Endothelial cell of umbilical vein (primary cell): ENCODE results near the gene TSC22D3. TPM values are rescaled to one million over a fixed set of nuclear protein-coding genes. Genes with fewer than 3 reads are reported as not detected.

Experiments
- BruUV-seq: library from RNA; stranded (reverse); fragments of 400-500 nt; replicated peaks from 2 replicates; lab custom pipeline; 2021; lab: Mats Ljungman, UMichigan
- CTCF ChIA-PET: fragments of 300-600, 350-600 bp; sonication (Branson Sonifier 250); formaldehyde crosslinking; loops from one replicate; lab custom pipeline; 2021; ENCODE audit warnings: antibody characterized with exemption, inconsistent platforms; lab: Charles Lee
- POLR2A ChIA-PET: fragments of 300-600, 350-600 bp; sonication (Branson Sonifier 250); formaldehyde crosslinking; loops from one replicate; lab custom pipeline; 2021; ENCODE audit warnings: antibody characterized with exemption, inconsistent platforms; lab: Charles Lee
- DNase-seq: peaks from one replicate; pipeline ENCODE4 v3.0.0-alpha.2; 2011; ENCODE audit warnings: low read depth, low spot score
- FAIRE-seq: peaks from 2 replicates; lab custom pipeline; 2011; peaks lifted over from hg19 to GRCh38; lab: Jason Lieb, UNC
- H2AFZ ChIP-seq: 2 replicates; pipeline ENCODE4 v1.6.0; 2012; ENCODE audit warnings: low read depth, low read length, control low read depth, inconsistent platforms
- H3K27ac ChIP-seq: 2 replicates; pipeline ENCODE4 v1.5.1; 2011; ENCODE audit warnings: low read depth, mild to moderate bottlenecking, control low read depth, low read length, moderate library complexity; ENCODE audit not compliant: insufficient read depth
- H3K27me3 ChIP-seq, 2 experiments: 2 replicates each; pipeline versions ENCODE4 v1.6.0 to v1.6.1; 2011; ENCODE audit warnings: low read length in 2 of 2, mixed read lengths in 1 of 2; ENCODE audit not compliant: control insufficient read depth in 2 of 2, insufficient read depth in 2 of 2
- H3K36me3 ChIP-seq, 2 experiments: 2 replicates in 1 of 2; 3 replicates in 1 of 2; pipeline ENCODE4 v1.5.1; 2011; ENCODE audit warnings: low read length in 2 of 2, mild to moderate bottlenecking in 1 of 2, moderate library complexity in 1 of 2; ENCODE audit not compliant: control insufficient read depth in 2 of 2, insufficient read depth in 2 of 2; ENCODE audit errors: extremely low read depth in 1 of 2
- H3K4me1 ChIP-seq: 3 replicates; pipeline ENCODE4 v1.5.1; 2011; ENCODE audit warnings: mild to moderate bottlenecking, low read length; ENCODE audit not compliant: control insufficient read depth, insufficient read depth; ENCODE audit errors: extremely low read depth
- H3K4me2 ChIP-seq: 2 replicates; pipeline ENCODE4 v1.6.1; 2011; ENCODE audit warnings: low read length, control low read depth, mixed read lengths; ENCODE audit not compliant: insufficient read depth
- H3K4me3 ChIP-seq, 3 experiments: fragments of 200-600 bp in 1 of 3; sonication (generic), shearing (Covaris generic) in 1 of 3; replicated peaks in 1 of 3; 2 replicates each; pipeline ENCODE4 v1.5.1; 2011 to 2016; ENCODE audit warnings: control low read depth in 3 of 3, low read length in 3 of 3, mild to moderate bottlenecking in 2 of 3, inconsistent platforms in 1 of 3, low read depth in 1 of 3, moderate library complexity in 1 of 3; ENCODE audit not compliant: insufficient read depth in 1 of 3
- H3K79me2 ChIP-seq: 2 replicates; pipeline ENCODE4 v1.6.0; 2012; ENCODE audit warnings: low read length, inconsistent platforms; ENCODE audit not compliant: control insufficient read depth, insufficient read depth
- H3K9ac ChIP-seq: replicated peaks from 2 replicates; pipeline ENCODE3; 2011; ENCODE audit warnings: low read length, control low read depth; ENCODE audit not compliant: insufficient read depth; ENCODE audit errors: extremely low read depth
- H3K9me1 ChIP-seq: replicated peaks from 3 replicates; pipeline ENCODE4 v1.6.0; 2011; ENCODE audit warnings: mild to moderate bottlenecking, low read length; ENCODE audit not compliant: control insufficient read depth, insufficient read depth; ENCODE audit errors: extremely low read depth
- H3K9me3 ChIP-seq: replicated peaks from 2 replicates; pipeline ENCODE4 v1.5.1; 2012; ENCODE audit warnings: low read length, inconsistent platforms; ENCODE audit not compliant: control insufficient read depth, insufficient read depth
- H4K20me1 ChIP-seq: replicated peaks from 2 replicates; pipeline ENCODE3; 2011; ENCODE audit warnings: mild to moderate bottlenecking, low read length; ENCODE audit not compliant: control insufficient read depth, insufficient read depth; ENCODE audit errors: extremely low read depth
- FOS ChIP-seq: IDR thresholded peaks from 2 replicates; pipeline ENCODE4 v1.6.1; 2011; ENCODE audit warnings: mild to moderate bottlenecking, low read length, moderate library complexity, borderline replicate concordance; ENCODE audit not compliant: insufficient read depth
- GATA2 ChIP-seq: IDR thresholded peaks from 2 replicates; pipeline ENCODE4 v1.7.0; 2011; ENCODE audit warnings: low read depth, mild to moderate bottlenecking, moderate library complexity, mixed read lengths, low read length; ENCODE audit not compliant: insufficient read length, insufficient read depth
- MYC ChIP-seq: IDR thresholded peaks from one replicate; pipeline ENCODE4 v1.6.1; 2011; ENCODE audit warnings: mild to moderate bottlenecking, low read depth, low read length
- POLR2A ChIP-seq: IDR thresholded peaks from 2 replicates; pipeline ENCODE4 v1.6.1; 2012; ENCODE audit warnings: low read depth, mild to moderate bottlenecking, control low read depth, low read length
- POLR2AphosphoS5 ChIP-seq: IDR thresholded peaks from 2 replicates; pipeline ENCODE4 v1.6.1; 2012; ENCODE audit warnings: low read depth, mild to moderate bottlenecking, control low read depth, low read length, moderate library complexity; ENCODE audit not compliant: insufficient read depth
- dilution Hi-C: fragments of 300-500 bp; cut with MboI; formaldehyde crosslinking; loops from one replicate; pipeline ENCODE4 v1.15.0; 2019; ENCODE audit warnings: low sequenced_read_pairs; ENCODE audit not compliant: extremely low pct_ligation_motif_present
- intact Hi-C: fragments of 100-400 bp; cut with micrococcal nuclease; formaldehyde crosslinking; loops from one replicate; pipeline ENCODE4 v1.10.0; 2022
- polyA plus RNA-seq, 4 experiments: library from polyadenylated mRNA; depleted of rRNA in 3 of 4; stranded (reverse) in 3 of 4; unstranded in 1 of 4; fragments of >200 nt; gene quantifications; 2 replicates each; pipeline versions ENCODE4 v1.2.1 to v1.2.3, GENCODE V29; 2011 to 2012; ENCODE audit warnings: missing spikeins in 1 of 4
- total RNA-seq: library from RNA; stranded (reverse); gene quantifications from 2 replicates; pipeline ENCODE4 v1.2.3, GENCODE V29; 2021
- TF ChIP-seq, protein P1 (sequence below), 2 donors: IDR thresholded peaks; 1 replicate in 1 of 2; 2 replicates in 1 of 2; pipeline ENCODE4 v1.5.1; 2011; ENCODE audit warnings: low read length in 2 of 2, mild to moderate bottlenecking in 2 of 2, moderate library complexity in 2 of 2, control low read depth in 1 of 2, inconsistent platforms in 1 of 2, low read depth in 1 of 2; ENCODE audit not compliant: insufficient read depth in 1 of 2; ENCODE audit errors: extremely low read depth in 1 of 2
- TF ChIP-seq, protein P2 (sequence below): IDR thresholded peaks from 2 replicates; pipeline ENCODE4 v1.6.1; 2011; ENCODE audit not compliant: insufficient read depth, insufficient read length

The TSC22D3 gene
- total and polyA plus RNA-seq, 2 donors (not counting 3 experiments of a cell fraction or from before 2014, with no cell fraction given): 21.1 to 37.4 TPM

DNA sequence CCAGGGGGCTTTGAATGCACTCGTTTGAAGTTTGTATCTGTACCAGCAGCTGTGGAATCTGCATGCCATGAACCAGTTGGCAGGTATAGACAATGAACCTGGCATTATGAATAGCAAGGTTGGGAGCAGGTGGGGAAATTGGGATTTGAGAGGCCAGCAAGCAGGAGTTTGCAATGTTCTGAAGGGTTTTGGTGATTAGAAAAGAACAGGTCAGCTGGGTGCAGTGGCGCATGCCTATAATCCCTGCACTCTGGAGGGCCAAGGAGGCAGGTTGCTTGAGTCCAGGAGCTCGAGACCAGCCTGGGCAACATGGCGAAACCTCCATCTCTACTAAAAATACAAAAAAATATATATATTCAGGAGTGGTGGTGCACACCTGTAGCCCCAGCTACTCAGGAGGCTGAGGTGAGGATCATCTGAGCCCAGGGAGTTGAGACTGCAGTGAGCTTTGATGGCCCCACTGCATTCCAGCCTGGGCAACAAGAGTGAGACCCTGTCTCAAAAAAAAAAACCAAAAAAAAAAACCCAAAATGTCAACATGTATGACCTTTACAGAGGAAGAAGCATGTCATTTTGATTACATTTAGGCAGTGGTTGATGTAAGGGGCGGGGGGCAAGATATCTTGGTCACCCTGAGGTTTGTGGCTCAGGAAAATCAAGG lies 63.9 kb downstream of the TSC22D3 start:
- Histone ChIP-seq H3K4me1 (peaks cover 17% of the 10 kb centered on the region), H3K9me3 (no peaks in the 10 kb centered on the region), H3K27me3 (no peaks in the 10 kb centered on the region), H3K9ac (peak overlapping the region; percentile 63), H4K20me1 (no peaks in the 10 kb centered on the region), H3K36me3 (peaks cover 0 to 4% of the 10 kb centered on the region in 2 experiments), H2AFZ (no peak overlapping the region), H3K27ac (peak overlapping the region; percentile 88), H3K79me2 (peaks cover 14% of the 10 kb centered on the region), H3K9me1 (no peaks in the 10 kb centered on the region), H3K4me2 (peak overlapping the region; percentile 46), H3K4me3 (no peak overlapping the region)
- intact Hi-C loops: loop anchor here (1.0 to 10.0 kb wide), 3 partner anchors 26 to 313 kb away; no protein-coding TSS in a partner anchor
- dilution Hi-C loops: no loop called here
- ChIA-PET POLR2A (interaction anchor here (0.6 kb wide), 1 partner anchor 39 kb away, joined by 4 read pairs; no protein-coding TSS in a partner anchor), CTCF (interaction anchor here (1.0 to 3.1 kb wide), 8 partner anchors 25 to 65 kb away, joined by 3 to 18 read pairs (median 4); partner anchors contain the start of genes NCBP2L and TSC22D3)
- no TSS peak for BruUV-seq
- DNase-seq (no peak), FAIRE-seq (no peak)
- TF ChIP-seq FOS: no peak
- TF ChIP-seq GATA2: no peak
- TF ChIP-seq POLR2A: no peak
- TF ChIP-seq MYC: no peak
- no peak for TF ChIP-seq POLR2AphosphoS5
- TF ChIP-seq, protein P1, sequence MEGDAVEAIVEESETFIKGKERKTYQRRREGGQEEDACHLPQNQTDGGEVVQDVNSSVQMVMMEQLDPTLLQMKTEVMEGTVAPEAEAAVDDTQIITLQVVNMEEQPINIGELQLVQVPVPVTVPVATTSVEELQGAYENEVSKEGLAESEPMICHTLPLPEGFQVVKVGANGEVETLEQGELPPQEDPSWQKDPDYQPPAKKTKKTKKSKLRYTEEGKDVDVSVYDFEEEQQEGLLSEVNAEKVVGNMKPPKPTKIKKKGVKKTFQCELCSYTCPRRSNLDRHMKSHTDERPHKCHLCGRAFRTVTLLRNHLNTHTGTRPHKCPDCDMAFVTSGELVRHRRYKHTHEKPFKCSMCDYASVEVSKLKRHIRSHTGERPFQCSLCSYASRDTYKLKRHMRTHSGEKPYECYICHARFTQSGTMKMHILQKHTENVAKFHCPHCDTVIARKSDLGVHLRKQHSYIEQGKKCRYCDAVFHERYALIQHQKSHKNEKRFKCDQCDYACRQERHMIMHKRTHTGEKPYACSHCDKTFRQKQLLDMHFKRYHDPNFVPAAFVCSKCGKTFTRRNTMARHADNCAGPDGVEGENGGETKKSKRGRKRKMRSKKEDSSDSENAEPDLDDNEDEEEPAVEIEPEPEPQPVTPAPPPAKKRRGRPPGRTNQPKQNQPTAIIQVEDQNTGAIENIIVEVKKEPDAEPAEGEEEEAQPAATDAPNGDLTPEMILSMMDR (IDR thresholded peaks at IDR 0.05; ENCODE audit: extremely low read depth in 1 of 2, insufficient read depth in 1 of 2, low read depth in 1 of 2, low read length in 2 of 2): no peak
- TF ChIP-seq, protein P2, sequence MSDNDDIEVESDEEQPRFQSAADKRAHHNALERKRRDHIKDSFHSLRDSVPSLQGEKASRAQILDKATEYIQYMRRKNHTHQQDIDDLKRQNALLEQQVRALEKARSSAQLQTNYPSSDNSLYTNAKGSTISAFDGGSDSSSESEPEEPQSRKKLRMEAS: no peak
